DMS114 treated with DMSO at 0.1 percent for 48 hours (cell line): ENCODE measurements around the gene IL34.

ENCODE experiments used
- DNase-seq: peaks from one replicate; lab custom pipeline; 2025; ENCODE audit not compliant: unreplicated experiment; lab: John Stamatoyannopoulos, UW

Gene IL34

DNA sequence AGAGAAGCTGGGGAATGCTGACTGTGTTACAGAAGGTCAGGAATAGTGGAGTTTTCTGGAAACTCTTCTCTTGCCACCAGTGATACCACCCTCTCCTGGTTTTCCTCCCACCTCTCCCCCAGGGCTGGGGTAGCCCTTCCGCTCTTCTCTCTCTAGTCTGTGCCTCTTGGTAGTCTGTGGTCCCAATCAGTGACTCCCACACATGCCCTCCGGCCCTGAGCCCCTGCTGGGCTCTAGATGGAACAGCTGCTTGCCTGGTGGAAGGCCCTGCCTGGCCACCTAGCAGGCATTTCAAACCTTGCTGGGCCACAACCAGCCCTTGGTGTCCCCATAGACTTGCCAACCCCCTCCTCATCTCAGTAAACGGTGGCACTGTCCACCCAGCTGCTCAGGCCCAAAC, 54.7 kb downstream of the IL34 start:
- no peak for DNase-seq

DNA sequence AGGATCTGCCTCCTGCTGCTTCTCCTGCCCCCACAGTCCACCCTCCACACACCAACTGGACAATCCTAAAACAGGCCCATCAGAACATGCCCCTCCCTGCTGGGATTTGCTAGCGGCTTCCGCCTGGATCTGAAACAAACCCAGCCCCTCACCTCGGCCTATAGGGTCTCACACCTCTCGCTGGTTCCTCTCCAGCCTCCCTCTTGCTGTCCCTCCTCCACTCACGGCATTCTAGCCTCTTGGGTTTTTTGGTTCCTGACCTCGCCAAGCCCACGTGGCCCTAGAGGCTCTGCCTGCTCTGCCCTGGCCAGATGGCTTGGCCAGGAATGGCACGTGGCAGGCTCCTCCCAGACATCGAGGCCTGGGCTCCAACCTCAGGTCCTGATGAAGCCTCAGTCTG, 55.2 kb downstream of the IL34 start:
- no peak for DNase-seq

DNA sequence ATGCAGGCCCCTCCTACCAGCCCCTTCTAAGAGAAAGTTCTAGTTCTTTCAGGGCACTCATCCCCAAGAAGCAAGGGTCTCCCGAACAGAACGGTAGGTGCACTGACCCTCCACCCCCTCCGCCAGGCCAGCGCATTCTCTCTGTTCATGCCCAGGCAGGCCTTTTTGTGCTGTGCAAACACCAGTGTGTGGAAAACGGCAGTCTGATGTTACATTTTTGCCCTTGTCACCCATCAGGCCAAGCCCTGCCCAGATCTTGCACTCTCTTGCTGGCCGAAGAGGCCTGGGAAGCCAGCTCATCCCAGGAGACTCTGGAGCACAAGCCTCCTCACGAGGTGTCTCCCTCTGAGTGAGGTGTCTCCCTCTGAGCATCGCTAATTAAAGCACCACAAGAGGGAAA, 55.6 kb downstream of the IL34 start:
- DNase-seq, result no peak

DNA sequence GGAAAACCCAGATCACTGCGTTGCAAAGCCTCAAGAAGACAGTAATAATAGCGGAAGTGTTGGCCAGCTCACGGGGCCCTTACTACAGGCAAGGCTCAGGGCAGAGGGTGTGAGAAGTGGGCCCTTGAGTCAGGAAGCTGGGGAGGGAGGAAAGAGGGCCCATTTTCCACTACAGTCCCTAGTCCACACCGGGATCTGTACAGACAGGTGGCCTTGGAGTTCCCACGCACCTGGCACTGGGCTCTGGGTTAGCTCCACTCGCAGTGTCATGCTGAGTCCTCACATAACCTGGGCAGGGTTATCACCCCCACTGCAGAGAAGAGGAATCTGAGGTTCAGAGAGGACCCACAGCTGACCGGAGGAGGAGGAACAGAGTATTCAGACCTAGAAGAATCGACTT, 56.3 kb downstream of the IL34 start:
- DNase-seq, result no peak

DNA sequence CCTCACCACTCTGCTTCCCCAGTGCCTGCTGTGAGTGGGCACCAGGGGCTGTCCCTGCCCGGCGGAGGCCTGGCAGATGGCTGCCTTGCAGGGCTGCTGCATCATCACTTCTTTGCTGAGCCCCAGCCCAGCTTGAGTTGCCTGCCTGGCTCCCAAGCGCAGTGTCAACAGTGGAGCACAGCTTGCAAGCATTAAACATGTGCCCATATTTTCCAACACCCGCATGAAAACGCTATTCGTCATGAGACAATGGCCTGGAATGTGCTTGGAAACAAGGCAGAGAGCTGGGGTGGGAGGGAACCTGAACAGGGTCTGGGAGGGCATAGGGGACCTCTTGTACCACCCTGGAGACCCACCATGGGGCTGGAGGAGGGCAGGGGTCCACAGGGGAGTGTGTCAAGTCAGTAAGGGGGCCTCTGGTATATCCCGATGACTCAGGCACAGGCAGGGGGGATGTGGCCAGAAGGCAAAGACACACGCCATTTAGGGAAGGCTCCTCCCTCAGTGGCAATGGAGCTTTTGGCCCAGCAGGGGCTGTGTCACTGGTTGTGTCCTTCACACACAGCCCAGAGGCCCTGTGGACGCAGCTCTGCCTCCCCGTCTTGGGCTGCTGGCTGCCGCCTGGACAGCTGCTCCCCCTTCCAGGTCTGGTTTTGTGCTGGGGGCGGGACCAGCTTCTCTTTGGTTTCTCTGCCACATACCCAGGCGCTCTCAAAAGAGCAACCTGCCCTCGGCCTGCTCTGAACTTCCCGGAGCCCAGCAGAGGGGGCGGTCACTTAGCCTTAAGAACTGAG, 56.9 kb downstream of the IL34 start:
- DNase-seq, result no peak

DNA sequence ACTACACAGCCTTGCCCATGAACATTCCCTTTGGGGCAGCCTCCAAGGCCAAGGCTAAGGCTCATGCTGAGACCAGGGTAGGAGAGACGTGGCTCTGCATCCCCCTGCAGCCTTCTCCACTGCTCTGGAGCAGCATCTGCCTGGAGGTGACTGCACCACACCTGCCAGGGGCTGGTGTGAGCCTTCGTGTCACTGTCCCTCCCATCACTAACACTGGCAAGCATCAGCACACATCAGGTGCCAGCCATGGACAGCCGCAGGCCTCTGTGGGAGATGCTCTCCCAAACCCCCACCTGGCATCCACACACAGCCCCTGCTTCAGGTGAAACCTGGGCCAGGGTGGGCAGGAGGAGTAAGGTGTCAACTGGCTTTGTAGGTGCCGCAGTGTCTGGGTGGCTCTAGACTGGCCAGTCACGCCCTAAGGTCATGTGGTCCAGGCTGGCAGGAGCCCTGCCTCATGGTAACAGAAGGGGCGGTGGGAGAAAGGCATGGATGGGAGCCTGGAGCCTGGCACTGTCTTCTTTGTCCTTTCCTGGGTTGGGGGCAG, 57.5 kb downstream of the IL34 start:
- DNase-seq, result no peak

DNA sequence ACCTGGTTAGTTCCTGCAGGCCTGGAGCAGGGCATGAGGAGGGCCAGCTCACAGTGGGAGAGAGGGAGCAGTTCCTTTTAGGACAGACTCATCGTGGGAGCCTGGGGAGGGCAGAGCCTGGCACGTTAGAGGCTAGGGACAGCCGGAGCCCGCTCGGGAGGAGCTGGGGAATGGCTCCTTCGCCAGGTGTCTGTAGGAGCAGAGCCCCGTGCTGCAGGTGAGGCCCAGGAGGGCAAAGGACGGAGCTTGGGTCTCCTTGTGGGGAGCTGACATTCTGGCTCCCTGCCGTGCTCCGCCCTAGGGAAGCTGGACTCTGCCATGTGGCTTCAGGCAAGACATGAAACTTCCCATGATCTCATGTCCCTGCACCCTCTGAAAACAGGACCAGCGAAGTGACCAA, 58.2 kb downstream of the IL34 start:
- no peak for DNase-seq

DNA sequence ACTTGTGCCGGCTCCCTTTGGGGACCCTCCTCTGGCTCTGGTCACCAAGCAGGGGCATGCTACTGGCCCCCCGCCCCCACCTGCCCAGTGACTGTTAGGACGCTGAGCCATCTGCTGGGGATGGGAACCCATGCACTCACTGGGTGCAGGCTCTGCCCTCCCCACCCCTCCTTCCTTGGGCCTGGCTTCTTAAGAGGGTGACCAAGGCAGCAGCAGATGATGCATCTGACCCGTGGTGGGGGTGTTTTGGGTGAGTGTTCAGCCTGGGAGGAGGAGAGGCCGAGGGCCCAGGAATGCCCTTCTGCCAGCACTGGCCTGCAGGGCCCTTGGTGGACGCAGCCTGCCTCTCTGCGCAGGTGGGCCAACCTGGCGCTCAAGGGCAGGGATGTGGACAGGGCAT, 58.7 kb downstream of the IL34 start:
- DNase-seq, result no peak

DNA sequence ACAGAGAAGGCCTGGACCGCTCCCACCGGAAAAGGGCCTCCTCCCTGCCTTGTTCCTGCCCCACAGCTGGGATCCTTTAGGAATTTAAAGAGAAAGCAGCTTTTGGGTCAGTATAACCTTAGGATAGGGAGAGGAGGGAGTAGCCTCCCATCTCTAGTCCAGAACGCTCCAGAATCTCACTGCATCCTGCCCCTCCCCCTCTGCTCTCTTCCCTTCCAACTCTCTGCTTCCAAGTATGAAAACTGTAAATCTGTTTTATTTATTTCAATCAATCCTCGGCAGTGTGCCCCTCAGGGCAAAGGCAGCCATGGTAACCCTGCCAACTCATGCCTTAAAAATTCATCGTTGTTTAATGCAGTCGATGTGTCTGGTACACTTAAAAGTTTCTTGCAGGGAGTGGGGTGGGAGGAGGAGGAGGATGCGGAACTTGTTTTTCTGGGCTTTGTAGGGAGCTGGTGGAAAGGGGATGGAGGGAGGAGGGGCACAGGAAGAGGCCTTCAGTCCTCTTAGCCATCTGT, 60.6 kb downstream of the IL34 start:
- DNase-seq, result no peak

DNA sequence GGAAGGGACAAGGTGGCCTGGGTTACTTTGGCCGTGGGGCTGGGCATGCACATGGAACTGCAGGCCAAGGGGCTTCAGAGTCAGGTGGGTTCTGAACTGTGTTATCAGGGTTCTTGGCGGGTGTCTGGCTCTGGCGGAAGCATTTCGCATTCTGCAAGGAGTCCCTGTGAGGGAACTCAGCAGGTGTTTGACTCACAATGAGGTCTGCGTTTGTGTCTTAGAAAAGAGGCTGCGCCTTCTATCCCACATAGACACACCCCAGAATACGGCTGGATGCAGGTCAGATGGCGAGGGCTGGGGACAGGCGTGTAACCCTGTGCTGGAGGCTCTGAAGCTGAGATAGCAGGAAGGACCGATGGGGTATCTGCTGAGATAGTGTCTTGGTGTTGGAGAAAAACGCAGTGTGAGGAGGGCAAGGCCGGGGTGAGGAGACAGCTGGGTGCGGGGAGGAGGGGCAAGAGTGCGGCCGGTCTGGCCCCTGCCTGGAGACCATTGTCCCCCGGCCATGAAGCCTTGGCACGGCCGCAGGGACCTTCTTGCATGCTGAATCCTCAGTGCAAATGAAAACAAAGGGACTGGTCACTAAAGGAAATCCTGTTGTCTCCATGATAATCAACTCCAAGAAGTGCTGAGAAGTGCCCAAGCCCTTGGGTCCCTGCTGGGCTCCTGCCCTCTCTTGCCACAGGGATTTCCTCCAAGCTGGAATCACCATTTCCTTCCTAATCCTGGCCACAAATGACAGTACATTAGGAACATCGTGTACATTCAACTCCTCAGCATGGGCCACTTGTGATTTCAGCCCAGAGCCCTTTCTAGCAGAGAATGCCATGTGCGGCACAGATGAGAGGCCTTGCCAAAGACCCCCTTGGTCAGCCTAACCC, 62.2 kb downstream of the IL34 start:
- DNase-seq, result no peak

DNA sequence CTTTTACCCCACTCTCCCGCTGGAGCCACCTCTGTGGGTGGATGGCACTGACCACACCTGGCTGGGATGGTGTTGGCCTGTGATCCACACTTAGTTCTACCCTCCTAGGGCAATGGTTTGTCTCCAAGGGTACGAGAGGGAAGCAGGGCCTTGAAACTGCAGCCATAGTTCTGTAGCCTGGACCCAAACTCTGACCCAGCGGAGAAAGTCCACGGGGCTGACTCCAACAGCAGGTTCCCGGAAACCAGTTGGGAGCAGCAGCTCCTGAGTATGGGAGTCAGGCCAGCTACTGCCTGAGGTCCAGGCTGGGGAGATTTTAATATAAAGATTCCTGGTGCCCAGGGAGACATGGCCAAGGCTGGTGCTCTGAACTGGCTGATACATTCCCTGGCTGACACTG, 63.1 kb downstream of the IL34 start:
- DNase-seq, result no peak

DNA sequence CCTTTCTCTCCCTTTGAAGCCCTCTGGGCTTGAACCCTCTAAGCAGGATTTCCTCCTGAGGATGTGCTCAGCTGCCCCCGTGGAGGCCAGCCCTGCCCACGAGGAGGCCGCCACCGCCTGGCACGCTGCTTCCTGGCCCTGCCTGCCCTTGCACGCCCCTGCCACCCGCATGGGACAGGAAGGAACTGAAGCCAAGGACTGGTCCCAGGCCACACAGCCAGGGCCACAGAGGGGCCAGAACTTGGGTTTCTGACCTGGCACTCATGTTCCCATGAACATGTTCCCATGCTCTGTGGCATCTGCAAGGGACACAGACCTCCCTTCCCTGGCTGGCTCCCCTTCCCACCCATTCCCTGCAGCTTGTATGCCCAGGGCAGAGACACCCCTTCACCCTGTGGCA, 63.6 kb downstream of the IL34 start:
- no peak for DNase-seq
